GM23338 (cell line): ENCODE data around the gene DYRK3.

Source experiments
- CREB1 ChIP-seq: fragments of 250-450 bp; sonication (Bioruptor Pico); IDR thresholded peaks from 2 replicates; pipeline ENCODE4 v1.5.0; 2020; ENCODE audit warnings: low read depth, mild to moderate bottlenecking, moderate library complexity
- CTCF ChIP-seq, 2 experiments: fragments of 200-600 bp in 1 of 2; sonication (generic) in 1 of 2; conservative IDR thresholded peaks; 2 replicates each; pipeline versions ENCODE4 v1.5.1 to v1.6.1; 2016 to 2017; ENCODE audit warnings: antibody characterized with exemption in 2 of 2, low read depth in 2 of 2, mild to moderate bottlenecking in 2 of 2, moderate library complexity in 1 of 2
- ETS1 ChIP-seq: IDR thresholded peaks from 2 replicates; pipeline ENCODE4 v1.6.1; 2016; ENCODE audit warnings: antibody characterized with exemption
- EZH2 ChIP-seq: fragments of 200-600 bp; sonication (generic); IDR thresholded peaks from one replicate; pipeline ENCODE4 v1.8.0; 2017; ENCODE audit warnings: antibody characterized with exemption, mild to moderate bottlenecking, low read depth; ENCODE audit not compliant: unreplicated experiment
- EZH2phosphoT487 ChIP-seq: fragments of 200-600 bp; sonication (generic); IDR thresholded peaks from one replicate; pipeline ENCODE4 v1.8.1; 2018; ENCODE audit warnings: antibody characterized with exemption; ENCODE audit not compliant: unreplicated experiment
- JUNB ChIP-seq: IDR thresholded peaks from one replicate; pipeline ENCODE4 v1.6.1; 2016; ENCODE audit warnings: antibody characterized with exemption; ENCODE audit not compliant: unreplicated experiment
- NANOG ChIP-seq: IDR thresholded peaks from 2 replicates; pipeline ENCODE4 v1.6.1; 2016; ENCODE audit warnings: antibody characterized with exemption, borderline replicate concordance
- POLR2AphosphoS5 ChIP-seq: IDR thresholded peaks from 2 replicates; pipeline ENCODE4 v1.6.1; 2016; ENCODE audit warnings: antibody characterized with exemption, low read depth
- REST ChIP-seq: IDR thresholded peaks from one replicate; pipeline ENCODE4 v1.6.1; 2018; ENCODE audit warnings: antibody characterized with exemption; ENCODE audit not compliant: unreplicated experiment
- ZNF114 ChIP-seq: fragments of 250-450 bp; sonication (Bioruptor Pico); IDR thresholded peaks from 2 replicates; pipeline ENCODE4 v1.5.0; 2020; ENCODE audit warnings: mild to moderate bottlenecking, moderate library complexity
- ZNF331 ChIP-seq: fragments of 250-450 bp; sonication (Bioruptor Pico); IDR thresholded peaks from 2 replicates; pipeline ENCODE4 v1.5.0; 2020; ENCODE audit warnings: low read depth, mild to moderate bottlenecking, moderate library complexity
- ZNF462 ChIP-seq: fragments of 250-450 bp; sonication (Bioruptor Pico); IDR thresholded peaks from 2 replicates; pipeline ENCODE4 v1.5.0; 2020; ENCODE audit warnings: mild to moderate bottlenecking, moderate library complexity

- TF ChIP-seq POLR2AphosphoS5, result no peak
- no peak for TF ChIP-seq CREB1 (CRISPR knock-in tag)
- TF ChIP-seq EZH2, result no peak
- TF ChIP-seq CTCF (conservative IDR thresholded peaks at IDR 0.05; ENCODE audit: low read depth in 2 of 2), result no peak
- no peak for TF ChIP-seq JUNB
- no peak for TF ChIP-seq REST
- no peak for TF ChIP-seq ETS1
- TF ChIP-seq EZH2phosphoT487, result no peak
- no peak for TF ChIP-seq ZNF331
- no peak for TF ChIP-seq ZNF462
- TF ChIP-seq NANOG, result no peak
- TF ChIP-seq ZNF114 (CRISPR knock-in tag), result no peak
Measured at GRCh38 chr1:206668351-206668750, 33.0 kb downstream of the DYRK3 start.
